Sigmoid colon (tissue), 4 donors: ENCODE measurements around the gene ABHD5.

Experiments
- EP300 ChIP-seq, 4 donors: sonication (generic); formaldehyde crosslinking; IDR thresholded peaks; one replicate each; pipeline ENCODE4 v1.6.1; 2017; ENCODE audit warnings: antibody characterized with exemption in 4 of 4
- POLR2A ChIP-seq, 2 donors: fragments of 450-650 bp; IDR thresholded peaks; one replicate each; pipeline ENCODE4 v1.6.1; 2016; ENCODE audit warnings: antibody characterized with exemption in 2 of 2, mild to moderate bottlenecking in 2 of 2, moderate library complexity in 2 of 2
- POLR2AphosphoS5 ChIP-seq, 4 donors: sonication (generic); formaldehyde crosslinking; IDR thresholded peaks; one replicate each; pipeline ENCODE4 v1.6.1; 2017; ENCODE audit warnings: antibody characterized with exemption in 4 of 4
- TF ChIP-seq, protein P1 (sequence below), 4 experiments: fragments of 450-650 bp in 3 of 4; fragments of 200-600 bp in 1 of 4; IDR thresholded peaks; one replicate each; pipeline ENCODE4 v1.5.1; 2016 to 2019; ENCODE audit warnings: antibody characterized with exemption in 4 of 4, mild to moderate bottlenecking in 3 of 4, moderate library complexity in 2 of 4

DNA sequence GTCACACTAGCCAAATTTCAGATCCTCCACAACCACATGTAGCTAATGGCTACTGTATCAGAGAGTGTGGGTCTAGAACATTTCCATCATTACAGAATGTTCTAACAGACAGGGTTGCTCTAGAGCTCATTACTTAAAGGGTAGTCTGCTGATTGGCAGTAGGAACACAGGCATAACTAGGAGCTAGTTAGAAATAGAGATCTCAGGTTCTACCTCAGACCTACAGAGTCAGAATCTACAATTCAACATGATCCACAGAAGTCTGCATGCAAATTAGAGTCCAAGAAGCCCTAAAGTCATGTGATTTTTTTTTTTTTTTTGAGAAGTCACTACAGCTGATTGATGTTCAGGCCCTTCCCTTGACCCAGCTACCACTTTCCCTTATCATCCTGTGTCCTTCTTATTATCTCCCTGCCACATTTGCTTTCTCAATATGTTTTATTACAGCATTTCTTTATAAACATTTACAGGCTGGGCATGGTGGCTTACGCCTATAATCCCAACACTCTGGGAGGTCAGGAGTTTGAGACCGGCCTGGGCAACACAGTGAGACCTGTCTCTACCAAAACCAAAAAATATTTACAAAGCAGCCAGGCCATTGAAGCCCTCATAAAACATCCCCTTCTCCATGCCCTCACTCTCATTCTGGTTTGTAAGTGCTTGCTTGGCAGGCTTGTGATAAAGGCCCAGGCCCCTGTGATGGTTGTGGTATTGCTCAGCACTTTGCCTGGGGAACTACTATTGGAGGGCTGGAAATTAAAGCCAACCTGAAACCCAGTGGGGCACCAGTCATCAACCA lies 3.8 kb upstream of the ABHD5 start:
- TF ChIP-seq, protein P1, sequence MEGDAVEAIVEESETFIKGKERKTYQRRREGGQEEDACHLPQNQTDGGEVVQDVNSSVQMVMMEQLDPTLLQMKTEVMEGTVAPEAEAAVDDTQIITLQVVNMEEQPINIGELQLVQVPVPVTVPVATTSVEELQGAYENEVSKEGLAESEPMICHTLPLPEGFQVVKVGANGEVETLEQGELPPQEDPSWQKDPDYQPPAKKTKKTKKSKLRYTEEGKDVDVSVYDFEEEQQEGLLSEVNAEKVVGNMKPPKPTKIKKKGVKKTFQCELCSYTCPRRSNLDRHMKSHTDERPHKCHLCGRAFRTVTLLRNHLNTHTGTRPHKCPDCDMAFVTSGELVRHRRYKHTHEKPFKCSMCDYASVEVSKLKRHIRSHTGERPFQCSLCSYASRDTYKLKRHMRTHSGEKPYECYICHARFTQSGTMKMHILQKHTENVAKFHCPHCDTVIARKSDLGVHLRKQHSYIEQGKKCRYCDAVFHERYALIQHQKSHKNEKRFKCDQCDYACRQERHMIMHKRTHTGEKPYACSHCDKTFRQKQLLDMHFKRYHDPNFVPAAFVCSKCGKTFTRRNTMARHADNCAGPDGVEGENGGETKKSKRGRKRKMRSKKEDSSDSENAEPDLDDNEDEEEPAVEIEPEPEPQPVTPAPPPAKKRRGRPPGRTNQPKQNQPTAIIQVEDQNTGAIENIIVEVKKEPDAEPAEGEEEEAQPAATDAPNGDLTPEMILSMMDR (IDR thresholded peaks at IDR 0.05) = no peak
- TF ChIP-seq POLR2A (IDR thresholded peaks at IDR 0.05) (no peak), POLR2AphosphoS5 (IDR thresholded peaks at IDR 0.05) (no peak), EP300 (IDR thresholded peaks at IDR 0.05) (no peak)
